HCT116 (cell line): ENCODE data around the gene CELF4. TPM values are rescaled to one million over a fixed set of nuclear protein-coding genes. Genes with fewer than 3 reads are reported as not detected.

Experiments used
- ATAC-seq: fragments of 200-7000 bp; cut with Tn5 transposase; 2 replicates; pipeline ENCODE4 v1.9.1; 2020; ENCODE audit warnings: mild to moderate bottlenecking, moderate library complexity
- BruUV-seq: library from RNA; stranded (reverse); fragments of 400-500 nt; replicated peaks from 2 replicates; lab custom pipeline; 2021; lab: Mats Ljungman, UMichigan
- CTCF ChIA-PET: fragments of 300-600 bp; sonication (Branson Sonifier 250); formaldehyde crosslinking; loops from one replicate; lab custom pipeline; 2021; ENCODE audit warnings: antibody characterized with exemption; lab: Charles Lee
- POLR2A ChIA-PET: fragments of 300-600, 350-600 bp; sonication (Branson Sonifier 250); formaldehyde crosslinking; loops from one replicate; lab custom pipeline; 2021; ENCODE audit warnings: antibody characterized with exemption; lab: Charles Lee
- RAD21 ChIA-PET, 2 experiments: fragments of 300-600 bp; sonication (Branson Sonifier 250); formaldehyde crosslinking; loops; one replicate each; lab custom pipeline; 2023; ENCODE audit warnings: low total read pairs in 2 of 2; ENCODE audit not compliant: uncharacterized antibody in 2 of 2, unreplicated experiment in 2 of 2, low non-redundant PET in 1 of 2; lab: Charles Lee
- DNase-seq: peaks from one replicate; pipeline ENCODE4 v3.0.0-alpha.2; 2010; ENCODE audit warnings: low read depth, low spot score
- H2AFZ ChIP-seq: fragments of 200-600 bp; shearing (Covaris generic), sonication (generic); 2 replicates; pipeline ENCODE4 v1.6.1; 2017; ENCODE audit warnings: low read depth, mixed run types, mixed read lengths, antibody characterized with exemption, low read length; ENCODE audit not compliant: poor library complexity, severe bottlenecking
- H3K27ac ChIP-seq: 2 replicates; pipeline ENCODE4 v1.5.1; 2012; ENCODE audit warnings: low read depth, low read length
- H3K27me3 ChIP-seq: fragments of 200-600 bp; sonication (generic); 2 replicates; pipeline ENCODE4 v1.6.1; 2016; ENCODE audit warnings: mixed run types, low read length, mixed read lengths; ENCODE audit not compliant: insufficient read depth
- H3K36me3 ChIP-seq, 2 experiments: fragments of 200-500 bp in 1 of 2; fragments of 200-600 bp in 1 of 2; sonication (Bioruptor generic) in 1 of 2; sonication (generic) in 1 of 2; 2 replicates each; pipeline versions ENCODE4 v1.5.1 to v1.6.1; 2014 to 2016; ENCODE audit warnings: low read length in 2 of 2, inconsistent platforms in 1 of 2, mixed read lengths in 1 of 2, mixed run types in 1 of 2; ENCODE audit not compliant: insufficient read depth in 2 of 2, control insufficient read depth in 1 of 2
- H3K4me1 ChIP-seq, 2 experiments: fragments of 200-600 bp in 1 of 2; sonication (generic) in 1 of 2; 2 replicates each; pipeline versions ENCODE4 v1.5.1 to v1.6.1; 2012 to 2017; ENCODE audit warnings: low read length in 2 of 2, inconsistent platforms in 1 of 2, mild to moderate bottlenecking in 1 of 2, mixed read lengths in 1 of 2, mixed run types in 1 of 2, moderate library complexity in 1 of 2; ENCODE audit not compliant: insufficient read depth in 2 of 2, control insufficient read depth in 1 of 2
- H3K4me2 ChIP-seq: fragments of 200-600 bp; sonication (generic); 2 replicates; pipeline ENCODE4 v1.6.1; 2017; ENCODE audit warnings: mixed run types, low read length, mixed read lengths
- H3K4me3 ChIP-seq, 2 experiments: fragments of 200-600 bp in 1 of 2; sonication (generic) in 1 of 2; replicated peaks in 1 of 2; 2 replicates each; pipeline ENCODE4 v1.5.1; 2011 to 2016; ENCODE audit warnings: low read length in 2 of 2, control low read depth in 1 of 2, low read depth in 1 of 2, mild to moderate bottlenecking in 1 of 2, mixed read lengths in 1 of 2, mixed run types in 1 of 2
- H3K79me2 ChIP-seq: fragments of 200-600 bp; sonication (generic); 2 replicates; pipeline ENCODE4 v1.6.1; 2017; ENCODE audit warnings: mild to moderate bottlenecking, mixed run types, low read length, moderate library complexity, mixed read lengths; ENCODE audit not compliant: insufficient read depth
- H3K9ac ChIP-seq: fragments of 200-600 bp; sonication (generic); 2 replicates; pipeline ENCODE4 v1.6.1; 2016; ENCODE audit warnings: low read length, mixed read lengths
- H3K9me2 ChIP-seq: fragments of 200-600 bp; sonication (generic), shearing (Covaris generic); 2 replicates; pipeline ENCODE4 v1.6.1; 2017; ENCODE audit warnings: mixed run types, mild to moderate bottlenecking, moderate library complexity; ENCODE audit not compliant: insufficient read depth
- H3K9me3 ChIP-seq, 2 experiments: fragments of 200-500 bp in 1 of 2; fragments of 200-600 bp in 1 of 2; sonication (Bioruptor generic) in 1 of 2; sonication (generic) in 1 of 2; 2 replicates each; pipeline ENCODE4 v1.6.1; 2014 to 2017; ENCODE audit warnings: low read length in 2 of 2, mixed read lengths in 2 of 2, inconsistent platforms in 1 of 2, low read depth in 1 of 2, mild to moderate bottlenecking in 1 of 2, mixed run types in 1 of 2, moderate library complexity in 1 of 2; ENCODE audit not compliant: control insufficient read depth in 1 of 2, insufficient read depth in 1 of 2
- H4K20me1 ChIP-seq: fragments of 200-600 bp; sonication (generic), shearing (Covaris generic); 2 replicates; pipeline ENCODE4 v1.6.1; 2017; ENCODE audit warnings: mixed run types, mild to moderate bottlenecking, moderate library complexity; ENCODE audit not compliant: insufficient read depth
- CBX3 ChIP-seq: IDR thresholded peaks from 2 replicates; pipeline ENCODE4 v1.6.1; 2012; ENCODE audit warnings: low read depth
- CTCF ChIP-seq, 3 experiments: fragments of 200-600 bp in 1 of 3; sonication (generic) in 1 of 3; IDR thresholded peaks in 2 of 3; conservative IDR thresholded peaks in 1 of 3; 2 replicates each; pipeline ENCODE4 v1.5.1; 2012 to 2017; ENCODE audit warnings: low read depth in 2 of 3, low read length in 2 of 3, antibody characterized with exemption in 1 of 3, borderline replicate concordance in 1 of 3, control low read depth in 1 of 3, mild to moderate bottlenecking in 1 of 3, mixed read lengths in 1 of 3, mixed run types in 1 of 3, moderate library complexity in 1 of 3; ENCODE audit not compliant: insufficient read depth in 1 of 3
- RAD21 ChIP-seq: IDR thresholded peaks from 2 replicates; pipeline ENCODE4 v1.6.1; 2012; ENCODE audit warnings: low read depth, mild to moderate bottlenecking
- REST ChIP-seq: IDR thresholded peaks from 2 replicates; pipeline ENCODE4 v1.6.1; 2012; ENCODE audit warnings: low read depth
- ZFX ChIP-seq: fragments of 450-650 bp; IDR thresholded peaks from 2 replicates; pipeline ENCODE4 v1.6.1; 2017
- intact Hi-C: fragments of 100-400 bp; cut with micrococcal nuclease; formaldehyde crosslinking; loops from 2 replicates; pipeline ENCODE4 v1.10.0; 2022
- total RNA-seq: library from RNA; stranded (reverse); gene quantifications from one replicate; pipeline ENCODE4 v1.2.1, GENCODE V29; 2021; ENCODE audit not compliant: unreplicated experiment

CELF4 gene
- total RNA-seq, 1 experiment from 2014 or later = not detected

GRCh38 chr18:37294951-37295350 is 270.6 kb downstream of the CELF4 start:
- H3K4me2 ChIP-seq = no peak overlapping the region
- BruUV-seq = no TSS peak
- no peaks in the 10 kb centered on the region for H3K79me2 ChIP-seq
- H3K4me1 ChIP-seq = peaks cover 11 to 12% of the 10 kb centered on the region in 2 experiments
- no peak overlapping the region for H2AFZ ChIP-seq
- H3K36me3 ChIP-seq = no peaks in the 10 kb centered on the region
- POLR2A ChIA-PET = no interaction called here
- H3K9ac ChIP-seq = no peak overlapping the region
- H4K20me1 ChIP-seq = no peaks in the 10 kb centered on the region
- peak; percentile 87 for ATAC-seq
- no peaks in the 10 kb centered on the region for H3K9me2 ChIP-seq
- H3K27ac ChIP-seq = no peak overlapping the region
- CTCF ChIA-PET = interaction anchor here (1.0 to 1.5 kb wide), 4 partner anchors 16 to 50 kb away, joined by 3 to 4 read pairs (median 3); no protein-coding TSS in a partner anchor
- intact Hi-C loops = no loop called here
- no peaks in the 10 kb centered on the region for H3K9me3 ChIP-seq
- no peak for DNase-seq
- TF ChIP-seq ZFX (no peak), RAD21 (peak; percentile 49; the same call in 1 of the 2 replicates), CTCF (IDR thresholded peaks at IDR 0.05 in 2 of 3, conservative IDR thresholded peaks at IDR 0.05 in 1 of 3; ENCODE audit: borderline replicate concordance in 1 of 3, insufficient read depth in 1 of 3, low read depth in 2 of 3, low read length in 2 of 3) (peak; percentile 13 to 89 (median 88); a peak in 5 of 6 replicates)
- TF ChIP-seq, all 23 proteins: peak for 2
- RAD21 ChIA-PET = no interaction called here
- Histone ChIP-seq H3K27me3 (peaks cover 6% of the 10 kb centered on the region; the same call in 1 of the 2 replicates), H3K4me3 (no peak overlapping the region)

GRCh38 chr18:37293359-37293758 is 272.2 kb downstream of the CELF4 start:
- POLR2A ChIA-PET = no interaction called here
- BruUV-seq = no TSS peak
- Histone ChIP-seq H3K4me1 (no peaks in the 10 kb centered on the region), H3K4me2 (no peak overlapping the region), H3K9me2 (no peaks in the 10 kb centered on the region), H3K9me3 (no peaks in the 10 kb centered on the region), H2AFZ (no peak overlapping the region), H3K4me3 (no peak overlapping the region), H3K36me3 (no peaks in the 10 kb centered on the region), H4K20me1 (no peaks in the 10 kb centered on the region), H3K27ac (no peak overlapping the region), H3K9ac (no peak overlapping the region), H3K27me3 (peaks cover 6% of the 10 kb centered on the region; the same call in 1 of the 2 replicates), H3K79me2 (no peaks in the 10 kb centered on the region)
- no peak for TF ChIP-seq REST
- no peak for TF ChIP-seq CBX3
- RAD21 ChIA-PET = no interaction called here
- DNase-seq (no peak), ATAC-seq (no peak)
- CTCF ChIA-PET = no interaction called here
- intact Hi-C loops = no loop called here
